Left lung (tissue), 14 donors: ENCODE data around the gene WDR31. TPM values are rescaled to one million over a fixed set of nuclear protein-coding genes. Genes with fewer than 3 reads are reported as not detected.

Experiments
- ATAC-seq: fragments of 200-7000 bp; cut with Tn5 transposase; one replicate; pipeline ENCODE4 v1.9.1; 2020; ENCODE audit warnings: moderate library complexity
- DNase-seq, 4 donors: peaks; one replicate each; pipeline ENCODE4 v3.0.0-alpha.2; 2013 to 2020
- H3K27ac ChIP-seq, 2 donors: fragments of 200-600 bp; sonication (generic) in 1 of 2; one replicate each; pipeline versions ENCODE4 v1.5.0 to v1.8.0; 2020 to 2021
- H3K27me3 ChIP-seq, 2 donors: fragments of 200-600 bp; sonication (generic) in 1 of 2; one replicate each; pipeline versions ENCODE4 v1.5.0 to v1.8.0; 2020 to 2021
- H3K36me3 ChIP-seq, 2 donors: fragments of 200-600 bp; sonication (generic) in 1 of 2; one replicate each; pipeline versions ENCODE4 v1.5.0 to v1.8.0; 2020 to 2021
- H3K4me1 ChIP-seq, 2 donors: fragments of 200-600 bp; one replicate each; pipeline ENCODE4 v1.8.0; 2021
- H3K4me3 ChIP-seq, 2 donors: fragments of 200-600 bp; sonication (generic) in 1 of 2; one replicate each; pipeline versions ENCODE4 v1.5.0 to v1.8.0; 2020 to 2021; ENCODE audit warnings: mild to moderate bottlenecking in 1 of 2
- H3K9me3 ChIP-seq, 2 donors: fragments of 200-600 bp; sonication (generic) in 1 of 2; one replicate each; pipeline versions ENCODE4 v1.5.0 to v1.8.0; 2020 to 2021
- intact Hi-C, 2 donors: fragments of 100-400 bp; cut with DNase I; formaldehyde crosslinking; loops; one replicate each; pipeline versions ENCODE4 v1.11.2 to v1.14.2; 2022
- long read RNA-seq, 12 donors: library from polyadenylated mRNA in 2 of 12; unstranded in 2 of 12; transcript quantifications; one replicate each; pipeline ENCODE4 v2.0.0 and lab custom pipeline, GENCODE V29; 2019 to 2026
- polyA plus RNA-seq, 6 donors: library from polyadenylated mRNA; unstranded; fragments of 120-200 nt; gene quantifications; one replicate each; pipeline ENCODE4 v1.2.1, GENCODE V29; 2013; ENCODE audit not compliant: insufficient read length in 6 of 6
- total RNA-seq, 2 donors: library from RNA; stranded (reverse); fragmentation: NEBNext Ultra II Directional; extraction: Animal tissue kit (Norgen Biotek cat#: 25700); gene quantifications; one replicate each; pipeline ENCODE4 v1.2.1, GENCODE V29; 2021
- TF ChIP-seq, protein P1 (sequence below), 2 donors: fragments of 200-600 bp; sonication (generic) in 1 of 2; IDR thresholded peaks; one replicate each; pipeline versions ENCODE4 v1.5.0 to v1.8.0; 2021; ENCODE audit warnings: antibody characterized with exemption in 2 of 2
- donor health status: DM: no; HTN: yes; CAD: no.
- donor health status: DM: no; HTN: no; CAD: no.

The WDR31 gene
- total RNA-seq (1 to 10 TPM; 3.5 to 4.4 TPM), polyA plus RNA-seq (1 to 10 TPM; 5.7 to 8.0 (median 6.5) TPM)
- long read RNA-seq, donor 1, partial matches to known transcripts = 0 of 1 reads
- long read RNA-seq, donor 1, other reads (novel, unspliced or antisense) = 0 of 1 reads
- long read RNA-seq, donor 2, full-length matches to known transcripts = 2 of 2 reads
- long read RNA-seq, donor 2, partial matches to known transcripts = 0 of 2 reads
- long read RNA-seq, donor 2, other reads (novel, unspliced or antisense) = 0 of 2 reads
- long read RNA-seq, donor 3 = 0 reads
- long read RNA-seq, donor 4, full-length matches to known transcripts = 2 of 3 reads
- long read RNA-seq, donor 4, partial matches to known transcripts = 1 of 3 reads
- long read RNA-seq, donor 4, other reads (novel, unspliced or antisense) = 0 of 3 reads
- long read RNA-seq, donor 5, full-length matches to known transcripts = 3 of 8 reads
- long read RNA-seq, donor 5, partial matches to known transcripts = 5 of 8 reads
- long read RNA-seq, donor 5, other reads (novel, unspliced or antisense) = 0 of 8 reads
- long read RNA-seq, donor 6 = 0 reads
- long read RNA-seq, donor 7 = 0 reads
- long read RNA-seq, donor 8, full-length matches to known transcripts = 1 of 1 reads
- long read RNA-seq, donor 8, partial matches to known transcripts = 0 of 1 reads
- long read RNA-seq, donor 8, other reads (novel, unspliced or antisense) = 0 of 1 reads
- long read RNA-seq, donor 9 = 0 reads
- long read RNA-seq, donor 10, partial matches to known transcripts = 0 of 1 reads
- long read RNA-seq, donor 10, other reads (novel, unspliced or antisense) = 0 of 1 reads
- long read RNA-seq, donor 11, full-length matches to known transcripts = 2 of 2 reads
- long read RNA-seq, donor 11, partial matches to known transcripts = 0 of 2 reads
- long read RNA-seq, donor 11, other reads (novel, unspliced or antisense) = 0 of 2 reads
- long read RNA-seq, donor 12 = 0 reads

DNA sequence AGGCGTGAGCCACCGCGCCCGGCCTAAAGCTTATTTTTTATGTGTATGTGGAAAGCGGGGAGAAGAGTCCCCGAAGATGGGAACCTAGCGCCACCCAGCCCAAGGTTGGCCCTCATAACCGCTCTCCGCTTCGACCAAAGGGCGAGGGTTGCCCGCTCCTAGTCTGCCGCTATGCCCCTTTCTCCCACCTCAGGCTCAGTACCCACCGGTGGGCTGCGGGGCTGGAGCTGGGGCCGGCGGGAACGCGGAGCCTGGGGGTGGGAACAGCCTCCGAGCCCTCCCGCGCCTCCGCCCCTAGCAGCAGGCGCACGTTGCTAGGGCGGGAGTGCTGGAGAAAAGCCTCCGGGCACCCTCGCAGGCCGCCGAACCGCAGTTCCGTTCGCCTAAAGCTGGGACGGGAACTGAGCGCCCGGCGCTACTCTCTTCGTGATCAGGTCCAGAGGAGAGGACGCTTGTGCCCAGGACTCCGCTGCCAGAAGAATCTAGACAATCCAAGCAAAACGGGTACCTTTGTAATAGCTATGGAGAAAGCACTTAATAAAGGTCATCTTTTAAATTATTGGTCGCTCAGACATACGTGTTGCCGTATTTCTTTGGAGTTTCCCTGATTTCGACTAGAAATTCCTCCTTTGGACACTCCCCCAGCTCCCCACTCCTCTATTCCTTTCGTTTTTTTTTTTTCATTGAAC is at the start of gene WDR31:
Gene WDR31, minus strand, starts transcription at position 265 of the 689 bp plus-strand sequence. CDS start 8,253 bp downstream, outside the sequence.
- Histone ChIP-seq H3K36me3 (no peaks in the 10 kb centered on the region), H3K27me3 (no peaks in the 10 kb centered on the region), H3K4me1 (peaks cover 9 to 18% of the 10 kb centered on the region in 2 donors), H3K9me3 (no peaks in the 10 kb centered on the region), H3K4me3 (peak within 1 kb of the TSS; percentile 78 to 80), H3K27ac (peak within 1 kb of the TSS; percentile 69 to 71)
- DNase-seq (peak; percentile 89 to 96 (median 92)), ATAC-seq (peak; percentile 96)
- TF ChIP-seq, protein P1, sequence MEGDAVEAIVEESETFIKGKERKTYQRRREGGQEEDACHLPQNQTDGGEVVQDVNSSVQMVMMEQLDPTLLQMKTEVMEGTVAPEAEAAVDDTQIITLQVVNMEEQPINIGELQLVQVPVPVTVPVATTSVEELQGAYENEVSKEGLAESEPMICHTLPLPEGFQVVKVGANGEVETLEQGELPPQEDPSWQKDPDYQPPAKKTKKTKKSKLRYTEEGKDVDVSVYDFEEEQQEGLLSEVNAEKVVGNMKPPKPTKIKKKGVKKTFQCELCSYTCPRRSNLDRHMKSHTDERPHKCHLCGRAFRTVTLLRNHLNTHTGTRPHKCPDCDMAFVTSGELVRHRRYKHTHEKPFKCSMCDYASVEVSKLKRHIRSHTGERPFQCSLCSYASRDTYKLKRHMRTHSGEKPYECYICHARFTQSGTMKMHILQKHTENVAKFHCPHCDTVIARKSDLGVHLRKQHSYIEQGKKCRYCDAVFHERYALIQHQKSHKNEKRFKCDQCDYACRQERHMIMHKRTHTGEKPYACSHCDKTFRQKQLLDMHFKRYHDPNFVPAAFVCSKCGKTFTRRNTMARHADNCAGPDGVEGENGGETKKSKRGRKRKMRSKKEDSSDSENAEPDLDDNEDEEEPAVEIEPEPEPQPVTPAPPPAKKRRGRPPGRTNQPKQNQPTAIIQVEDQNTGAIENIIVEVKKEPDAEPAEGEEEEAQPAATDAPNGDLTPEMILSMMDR (IDR thresholded peaks at IDR 0.05) = no peak
- intact Hi-C loops = no loop called here

DNA sequence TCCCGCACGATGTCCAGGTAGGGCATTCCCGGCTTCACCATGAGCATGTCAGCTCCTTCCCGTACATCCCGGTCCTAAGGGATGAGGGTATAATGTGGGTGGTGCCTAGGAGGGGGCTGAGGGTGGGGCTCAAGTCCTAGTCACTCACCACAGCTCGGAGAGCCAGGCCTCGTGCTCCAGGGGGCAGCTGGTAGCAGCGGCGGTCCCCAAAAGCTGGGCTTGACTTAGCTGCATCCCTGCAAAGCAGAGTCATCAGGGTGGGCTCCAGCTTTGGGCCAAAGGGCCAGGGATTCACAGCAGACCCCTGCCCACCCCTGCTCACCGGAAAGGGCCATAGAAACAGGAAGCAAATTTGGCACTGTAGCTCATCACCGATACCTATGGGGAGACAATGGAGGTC is 49.4 kb upstream of the WDR31 start:
- Histone ChIP-seq H3K9me3 (no peaks in the 10 kb centered on the region), H3K27me3 (no peaks in the 10 kb centered on the region), H3K36me3 (peaks cover 0 to 75% of the 10 kb centered on the region in 2 donors), H3K4me3 (no peak overlapping the region), H3K27ac (no peak overlapping the region), H3K4me1 (no peaks in the 10 kb centered on the region)
- DNase-seq = no peak
- no peak for ATAC-seq
- intact Hi-C loops = no loop called here
- TF ChIP-seq, protein P1 (IDR thresholded peaks at IDR 0.05) = no peak

GRCh38 chr9:113388833-113389232 is 48.8 kb upstream of the WDR31 start:
- DNase-seq (no peak), ATAC-seq (no peak)
- Histone ChIP-seq H3K27ac (no peak overlapping the region), H3K36me3 (peaks cover 0 to 75% of the 10 kb centered on the region in 2 donors), H3K27me3 (no peaks in the 10 kb centered on the region), H3K4me3 (no peak overlapping the region), H3K4me1 (no peaks in the 10 kb centered on the region), H3K9me3 (no peaks in the 10 kb centered on the region)
- TF ChIP-seq, protein P1 (IDR thresholded peaks at IDR 0.05) = no peak
- intact Hi-C loops = no loop called here

GRCh38 chr9:113387560-113388230 is 47.6 kb upstream of the WDR31 start:
- H3K9me3 ChIP-seq = no peaks in the 10 kb centered on the region
- peaks cover 0 to 68% of the 10 kb centered on the region in 2 donors for H3K36me3 ChIP-seq
- no peak overlapping the region for H3K27ac ChIP-seq
- no peaks in the 10 kb centered on the region for H3K27me3 ChIP-seq
- ATAC-seq = no peak
- H3K4me1 ChIP-seq = no peaks in the 10 kb centered on the region
- H3K4me3 ChIP-seq = no peak overlapping the region
- intact Hi-C loops = no loop called here
- TF ChIP-seq, protein P1 (IDR thresholded peaks at IDR 0.05) = no peak
- DNase-seq = no peak
